Muscle layer of colon (tissue), 2 donors: ENCODE data around the gene C1RL.
A peak's percentile ranks its signal among the peaks of the same experiment; 100 is the strongest.

ENCODE experiments used
- H3K27ac ChIP-seq: one replicate; pipeline ENCODE4 v1.7.0; 2013; ENCODE audit warnings: low read depth, mild to moderate bottlenecking, low read length, moderate library complexity
- H3K27me3 ChIP-seq, 2 donors: one replicate each; pipeline ENCODE4 v1.7.0; 2013; ENCODE audit warnings: low read length in 2 of 2, mild to moderate bottlenecking in 2 of 2; ENCODE audit not compliant: insufficient read depth in 2 of 2, control insufficient read depth in 1 of 2
- H3K36me3 ChIP-seq: one replicate; pipeline ENCODE4 v1.7.0; 2013; ENCODE audit warnings: mild to moderate bottlenecking, low read length; ENCODE audit not compliant: insufficient read depth
- H3K4me1 ChIP-seq: one replicate; pipeline ENCODE4 v1.7.0; 2013; ENCODE audit warnings: mild to moderate bottlenecking, low read length; ENCODE audit not compliant: insufficient read depth
- H3K4me3 ChIP-seq, 2 donors: one replicate each; pipeline ENCODE4 v1.7.0; 2013; ENCODE audit warnings: low read length in 2 of 2, low read depth in 1 of 2, mild to moderate bottlenecking in 1 of 2, moderate library complexity in 1 of 2
- H3K9ac ChIP-seq: one replicate; pipeline ENCODE4 v1.7.0; 2013; ENCODE audit warnings: low read length
- H3K9me3 ChIP-seq: one replicate; pipeline ENCODE4 v1.7.0; 2013; ENCODE audit warnings: mild to moderate bottlenecking, low read length
- donor health status: abdominal sarcoma.
- donor health status: Adenocarcinoma of cecum.

Gene C1RL

GRCh38 chr12:7136071-7136470, 27.1 kb upstream of the C1RL start:
- Histone ChIP-seq H3K4me1 (peaks cover under 1% of the 10 kb centered on the region), H3K27me3 (no peaks in the 10 kb centered on the region), H3K27ac (no peak overlapping the region), H3K36me3 (peaks cover 18% of the 10 kb centered on the region), H3K4me3 (no peak overlapping the region), H3K9ac (no peak overlapping the region), H3K9me3 (no peaks in the 10 kb centered on the region)

GRCh38 chr12:7134396-7135166, 25.6 kb upstream of the C1RL start:
- no peaks in the 10 kb centered on the region for H3K27me3 ChIP-seq
- peaks cover 14% of the 10 kb centered on the region for H3K36me3 ChIP-seq
- peaks cover 4% of the 10 kb centered on the region for H3K4me1 ChIP-seq
- no peak overlapping the region for H3K4me3 ChIP-seq
- no peaks in the 10 kb centered on the region for H3K9me3 ChIP-seq
- H3K27ac ChIP-seq: no peak overlapping the region
- no peak overlapping the region for H3K9ac ChIP-seq

- Histone ChIP-seq H3K27me3 (no peaks in the 10 kb centered on the region), H3K9ac (no peak overlapping the region), H3K36me3 (no peaks in the 10 kb centered on the region), H3K4me1 (peaks cover 11% of the 10 kb centered on the region), H3K27ac (no peak overlapping the region), H3K9me3 (no peaks in the 10 kb centered on the region), H3K4me3 (peak overlapping the region in 1 of 2 donors; percentile 78)
Observed at GRCh38 chr12:7131502-7131866, 22.5 kb upstream of the C1RL start.

GRCh38 chr12:7130701-7131501, 21.9 kb upstream of the C1RL start:
- peak overlapping the region; percentile 76 to 78 for H3K4me3 ChIP-seq
- no peaks in the 10 kb centered on the region for H3K36me3 ChIP-seq
- H3K9me3 ChIP-seq: no peaks in the 10 kb centered on the region
- no peaks in the 10 kb centered on the region for H3K27me3 ChIP-seq
- peak overlapping the region; percentile 70 for H3K27ac ChIP-seq
- peak overlapping the region; percentile 50 for H3K9ac ChIP-seq
- peaks cover 11% of the 10 kb centered on the region for H3K4me1 ChIP-seq

- no peaks in the 10 kb centered on the region for H3K36me3 ChIP-seq
- H3K27ac ChIP-seq: peak within 1 kb of the TSS; percentile 70
- peak within 1 kb of the TSS; percentile 50 for H3K9ac ChIP-seq
- H3K9me3 ChIP-seq: no peaks in the 10 kb centered on the region
- peaks cover 11% of the 10 kb centered on the region for H3K4me1 ChIP-seq
- no peaks in the 10 kb centered on the region for H3K27me3 ChIP-seq
- peak within 1 kb of the TSS; percentile 76 to 78 for H3K4me3 ChIP-seq
Observed at GRCh38 chr12:7129872-7130691, 21.1 kb upstream of the C1RL start, which contains the start of gene CLSTN3. Gene CLSTN3 (plus strand): TSS chr12:7130371. CDS start chr12:7130649, 278 bp downstream.

- Histone ChIP-seq H3K4me1 (peaks cover 11% of the 10 kb centered on the region), H3K27me3 (no peaks in the 10 kb centered on the region), H3K9ac (peak overlapping the region; percentile 38), H3K27ac (peak overlapping the region; percentile 43), H3K36me3 (no peaks in the 10 kb centered on the region), H3K9me3 (no peaks in the 10 kb centered on the region), H3K4me3 (peak overlapping the region; percentile 76 to 78)
Observed at GRCh38 chr12:7129287-7129871, 20.4 kb upstream of the C1RL start.

GRCh38 chr12:7128681-7129286, 19.8 kb upstream of the C1RL start, which contains the start of gene RBP5:
Gene RBP5 (minus strand): TSS chr12:7128889. CDS start chr12:7128775, 114 bp downstream.
- Histone ChIP-seq H3K9me3 (no peaks in the 10 kb centered on the region), H3K27me3 (no peaks in the 10 kb centered on the region), H3K36me3 (no peaks in the 10 kb centered on the region), H3K27ac (peak within 1 kb of the TSS; percentile 43), H3K4me3 (peak within 1 kb of the TSS; percentile 76 to 78), H3K9ac (peak within 1 kb of the TSS; percentile 38), H3K4me1 (peaks cover 11% of the 10 kb centered on the region)

- Histone ChIP-seq H3K4me1 (peaks cover 12% of the 10 kb centered on the region), H3K27ac (no peak overlapping the region), H3K4me3 (no peak overlapping the region)
Observed at GRCh38 chr12:7127916-7128626, 19.1 kb upstream of the C1RL start.

GRCh38 chr12:7125632-7126227, 16.7 kb upstream of the C1RL start:
- H3K4me3 ChIP-seq: no peak overlapping the region
- no peaks in the 10 kb centered on the region for H3K27me3 ChIP-seq
- H3K27ac ChIP-seq: no peak overlapping the region
- H3K4me1 ChIP-seq: peaks cover 13% of the 10 kb centered on the region
- H3K9ac ChIP-seq: no peak overlapping the region
- H3K36me3 ChIP-seq: no peaks in the 10 kb centered on the region
- no peaks in the 10 kb centered on the region for H3K9me3 ChIP-seq

More at GRCh38 chr12:7127916-7128626, 19.1 kb upstream of the C1RL start:
- H3K9ac ChIP-seq: no peak overlapping the region
- H3K36me3 ChIP-seq: no peaks in the 10 kb centered on the region
- H3K9me3 ChIP-seq: no peaks in the 10 kb centered on the region
- H3K27me3 ChIP-seq: no peaks in the 10 kb centered on the region
